Mesothelial cell of epicardium (in vitro differentiated cells): ENCODE data around the gene RAMP3. TPM values are rescaled to one million over a fixed set of nuclear protein-coding genes. Genes with fewer than 3 reads are reported as not detected.

Experiments used
- DNase-seq, 2 experiments: peaks; one replicate each; pipeline ENCODE4 v3.0.0; 2021; ENCODE audit warnings: low spot score in 2 of 2; ENCODE audit not compliant: unreplicated experiment in 2 of 2
- H3K27ac Mint-ChIP-seq: 2 replicates; pipeline ENCODE4 v1.8.0; 2021; ENCODE audit warnings: mixed read lengths
- H3K27me3 Mint-ChIP-seq: 2 replicates; pipeline ENCODE4 v1.8.0; 2021; ENCODE audit warnings: low read depth, mixed read lengths
- H3K36me3 Mint-ChIP-seq: 2 replicates; pipeline ENCODE4 v1.8.0; 2021; ENCODE audit warnings: mixed read lengths
- H3K4me1 Mint-ChIP-seq: 2 replicates; pipeline ENCODE4 v1.8.0; 2021; ENCODE audit warnings: mixed read lengths
- H3K4me3 Mint-ChIP-seq: 2 replicates; pipeline ENCODE4 v1.8.0; 2021; ENCODE audit warnings: mild to moderate bottlenecking, moderate library complexity, mixed read lengths
- H3K9me3 Mint-ChIP-seq: 2 replicates; pipeline ENCODE4 v1.8.0; 2021; ENCODE audit warnings: mixed read lengths
- total RNA-seq: library from RNA; stranded (reverse); gene quantifications from 3 replicates; pipeline ENCODE4 v1.2.1, GENCODE V29; 2021
- TF ChIP-seq, protein P1 (sequence below): fragments of 200-600 bp; sonication (generic); IDR thresholded peaks from one replicate; pipeline ENCODE4 v1.5.0; 2021; ENCODE audit warnings: antibody characterized with exemption; ENCODE audit not compliant: unreplicated experiment

Gene RAMP3
- total RNA-seq, 1 donor from 2014 or later = not detected

DNA sequence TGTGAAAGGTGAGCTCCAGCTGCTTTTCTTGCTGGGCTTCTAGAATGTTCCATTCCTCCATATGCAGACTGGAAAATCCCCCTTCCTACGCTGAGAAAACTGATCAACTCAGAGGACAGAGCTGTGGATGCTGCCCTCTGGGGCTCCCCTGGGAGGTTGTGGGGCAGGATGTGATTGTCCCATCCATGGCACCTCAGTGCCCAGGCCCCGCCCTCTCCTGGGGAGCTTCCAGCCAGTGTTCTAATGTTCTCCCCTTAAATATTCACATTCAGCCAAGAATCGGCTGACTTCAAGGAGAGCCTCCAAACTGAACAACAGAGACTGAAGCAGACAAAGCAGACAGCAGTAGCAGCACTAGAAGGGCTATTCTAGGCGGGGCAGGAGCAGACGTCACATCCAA, 55.0 kb downstream of the RAMP3 start:
- no peaks in the 10 kb centered on the region for H3K9me3 Mint-ChIP-seq
- TF ChIP-seq, protein P1, sequence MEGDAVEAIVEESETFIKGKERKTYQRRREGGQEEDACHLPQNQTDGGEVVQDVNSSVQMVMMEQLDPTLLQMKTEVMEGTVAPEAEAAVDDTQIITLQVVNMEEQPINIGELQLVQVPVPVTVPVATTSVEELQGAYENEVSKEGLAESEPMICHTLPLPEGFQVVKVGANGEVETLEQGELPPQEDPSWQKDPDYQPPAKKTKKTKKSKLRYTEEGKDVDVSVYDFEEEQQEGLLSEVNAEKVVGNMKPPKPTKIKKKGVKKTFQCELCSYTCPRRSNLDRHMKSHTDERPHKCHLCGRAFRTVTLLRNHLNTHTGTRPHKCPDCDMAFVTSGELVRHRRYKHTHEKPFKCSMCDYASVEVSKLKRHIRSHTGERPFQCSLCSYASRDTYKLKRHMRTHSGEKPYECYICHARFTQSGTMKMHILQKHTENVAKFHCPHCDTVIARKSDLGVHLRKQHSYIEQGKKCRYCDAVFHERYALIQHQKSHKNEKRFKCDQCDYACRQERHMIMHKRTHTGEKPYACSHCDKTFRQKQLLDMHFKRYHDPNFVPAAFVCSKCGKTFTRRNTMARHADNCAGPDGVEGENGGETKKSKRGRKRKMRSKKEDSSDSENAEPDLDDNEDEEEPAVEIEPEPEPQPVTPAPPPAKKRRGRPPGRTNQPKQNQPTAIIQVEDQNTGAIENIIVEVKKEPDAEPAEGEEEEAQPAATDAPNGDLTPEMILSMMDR = no peak
- H3K36me3 Mint-ChIP-seq = no peaks in the 10 kb centered on the region
- no peak for DNase-seq
- no peaks in the 10 kb centered on the region for H3K4me1 Mint-ChIP-seq
- H3K27ac Mint-ChIP-seq = no peak overlapping the region
- H3K27me3 Mint-ChIP-seq = peaks cover 85% of the 10 kb centered on the region
- no peak overlapping the region for H3K4me3 Mint-ChIP-seq

DNA sequence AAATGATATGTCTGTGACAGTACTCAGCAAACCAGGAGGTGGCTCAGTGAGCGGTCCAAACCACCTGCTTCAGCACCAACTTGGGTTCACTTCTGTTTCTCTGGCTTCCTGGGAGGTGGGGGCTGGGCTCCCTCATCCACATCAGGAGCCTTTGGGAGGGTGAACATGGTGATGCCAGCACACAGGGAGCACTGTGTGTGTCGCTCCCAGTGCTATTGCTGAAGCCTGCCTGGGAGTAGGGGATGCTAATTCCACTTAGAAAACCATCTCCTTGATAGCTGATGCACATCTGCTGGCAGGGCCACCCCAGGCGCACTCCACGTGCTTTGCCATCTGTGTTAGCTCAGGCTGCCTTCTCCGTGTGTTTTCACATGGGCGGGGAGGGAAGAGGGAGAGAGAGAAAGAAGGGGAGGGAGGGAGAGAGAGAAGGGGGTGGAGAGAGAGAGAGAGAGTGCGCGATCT, 58.0 kb downstream of the RAMP3 start:
- no peak overlapping the region for H3K27ac Mint-ChIP-seq
- DNase-seq = no peak
- TF ChIP-seq, protein P1 = no peak
- H3K36me3 Mint-ChIP-seq = no peaks in the 10 kb centered on the region
- H3K9me3 Mint-ChIP-seq = no peaks in the 10 kb centered on the region
- peaks cover 63% of the 10 kb centered on the region for H3K27me3 Mint-ChIP-seq
- no peak overlapping the region for H3K4me3 Mint-ChIP-seq
- no peaks in the 10 kb centered on the region for H3K4me1 Mint-ChIP-seq

DNA sequence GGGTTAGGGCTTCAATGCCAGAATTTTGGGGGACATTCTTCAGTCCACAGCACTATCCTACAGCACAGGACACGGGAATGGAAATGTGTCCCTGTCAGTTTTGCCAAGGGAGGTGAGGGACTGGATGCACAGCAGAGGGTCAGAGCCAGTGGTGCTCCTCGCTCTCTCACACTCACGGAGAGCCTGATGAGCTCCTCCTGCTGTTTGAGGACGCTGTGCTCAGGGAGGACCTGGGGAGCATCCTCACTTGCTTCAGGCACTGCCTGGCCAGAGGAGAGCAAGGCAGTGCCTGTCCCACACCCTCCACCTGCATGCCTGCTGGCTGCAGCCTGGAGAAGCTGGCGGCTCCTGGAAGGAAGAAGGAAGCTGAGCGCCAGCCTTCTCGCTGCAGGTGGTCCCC, 58.6 kb downstream of the RAMP3 start:
- Mint-ChIP-seq H3K9me3 (no peaks in the 10 kb centered on the region), H3K4me3 (no peak overlapping the region), H3K36me3 (no peaks in the 10 kb centered on the region), H3K4me1 (no peaks in the 10 kb centered on the region), H3K27me3 (peaks cover 64% of the 10 kb centered on the region), H3K27ac (no peak overlapping the region)
- DNase-seq = no peak
- TF ChIP-seq, protein P1 = no peak

DNA sequence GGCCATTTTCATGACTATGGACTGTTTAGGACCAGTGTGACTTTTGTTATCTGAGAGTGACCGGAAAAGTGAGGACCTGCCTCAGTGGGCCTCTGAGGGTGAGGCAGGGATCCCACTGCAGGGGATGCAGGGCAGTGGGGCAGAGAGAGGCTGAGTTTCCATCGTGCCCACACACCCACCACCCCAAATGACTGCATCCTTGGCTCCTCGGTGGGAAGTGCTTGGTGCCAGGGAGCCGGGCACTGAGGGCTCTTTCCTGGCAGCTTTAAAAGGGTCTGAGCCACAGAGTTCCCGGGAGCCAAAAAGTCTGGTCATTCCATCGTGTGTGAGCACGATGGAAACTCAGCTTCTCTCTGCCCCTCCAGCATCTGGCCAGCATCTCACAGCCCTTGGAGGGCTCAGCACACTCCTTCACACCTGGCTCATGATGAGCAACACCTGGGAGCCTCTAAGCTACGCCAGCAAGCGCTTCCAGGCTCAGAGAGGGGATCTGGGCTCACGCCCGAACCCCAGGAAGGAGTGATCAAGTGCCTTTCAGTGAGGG, 59.1 kb downstream of the RAMP3 start:
- Mint-ChIP-seq H3K4me3 (no peak overlapping the region), H3K36me3 (no peaks in the 10 kb centered on the region), H3K27me3 (peaks cover 60% of the 10 kb centered on the region), H3K9me3 (no peaks in the 10 kb centered on the region), H3K27ac (no peak overlapping the region), H3K4me1 (no peaks in the 10 kb centered on the region)
- TF ChIP-seq, protein P1 = no peak
- no peak for DNase-seq

DNA sequence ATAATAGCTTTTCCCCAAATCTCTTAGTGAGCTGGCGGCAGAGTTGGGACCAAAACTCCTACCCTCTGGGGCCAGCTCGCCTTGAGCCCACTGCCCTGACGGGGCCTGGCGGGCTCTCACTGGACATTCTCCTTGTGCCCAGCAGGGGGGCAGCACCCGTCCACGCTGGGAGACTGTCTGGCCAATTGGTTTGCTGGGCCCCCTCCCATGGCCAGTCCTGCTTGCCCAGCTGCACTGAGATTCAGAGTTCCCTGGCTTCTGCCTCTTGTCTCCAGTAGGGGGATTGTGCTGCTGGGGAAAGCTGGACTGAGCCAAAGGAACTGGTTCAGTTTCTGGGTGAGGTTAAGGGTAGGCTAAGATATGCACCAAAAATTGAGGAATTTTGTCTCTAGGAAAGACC, 59.8 kb downstream of the RAMP3 start:
- no peak overlapping the region for H3K4me3 Mint-ChIP-seq
- no peak for DNase-seq
- H3K4me1 Mint-ChIP-seq = no peaks in the 10 kb centered on the region
- TF ChIP-seq, protein P1 = peak; percentile 46
- H3K27ac Mint-ChIP-seq = no peak overlapping the region
- peaks cover 59% of the 10 kb centered on the region for H3K27me3 Mint-ChIP-seq
- H3K9me3 Mint-ChIP-seq = no peaks in the 10 kb centered on the region
- H3K36me3 Mint-ChIP-seq = no peaks in the 10 kb centered on the region

DNA sequence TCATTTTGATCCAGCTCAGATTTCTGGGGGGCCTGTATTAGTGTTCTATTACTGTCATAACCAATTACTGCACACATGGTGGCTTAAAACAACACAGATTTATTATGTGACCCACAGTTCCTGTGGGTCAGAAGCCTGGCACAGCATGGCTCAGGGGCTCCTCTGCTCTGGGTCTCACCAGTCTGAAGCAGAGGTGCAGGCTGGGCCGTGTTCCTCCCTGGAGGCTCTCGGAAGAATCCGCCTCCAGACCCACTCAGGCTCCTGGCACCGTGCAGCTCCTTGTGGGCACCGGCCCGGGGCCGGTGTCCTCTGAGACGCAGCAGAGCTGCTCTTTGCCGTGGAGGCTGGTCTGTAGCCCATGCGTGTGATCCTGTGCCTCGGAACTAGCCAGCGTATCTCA, 61.5 kb downstream of the RAMP3 start:
- TF ChIP-seq, protein P1 = no peak
- no peak for DNase-seq
- Mint-ChIP-seq H3K9me3 (no peaks in the 10 kb centered on the region), H3K36me3 (no peaks in the 10 kb centered on the region), H3K4me1 (no peaks in the 10 kb centered on the region), H3K27ac (no peak overlapping the region), H3K27me3 (peaks cover 55% of the 10 kb centered on the region), H3K4me3 (no peak overlapping the region)
